IMR-90 (cell line): ENCODE measurements around the gene SYCN. TPM values are rescaled to one million over a fixed set of nuclear protein-coding genes. Genes with fewer than 3 reads are reported as not detected.

Experiments used
- ATAC-seq: fragments of 200-7000 bp; cut with Tn5 transposase; 2 replicates; pipeline ENCODE4 v1.9.1; 2020; ENCODE audit warnings: low read depth, mild to moderate bottlenecking, moderate library complexity
- BruUV-seq: library from RNA; stranded (reverse); fragments of 400-500 nt; replicated peaks from 2 replicates; lab custom pipeline; 2021; lab: Mats Ljungman, UMichigan
- CTCF ChIA-PET: fragments of 300-600 bp; formaldehyde crosslinking; extraction: SDS; loops from one replicate; lab custom pipeline; 2021; ENCODE audit warnings: antibody characterized with exemption; lab: Yijun Ruan, JAX
- POLR2A ChIA-PET: fragments of 300-600 bp; sonication (Branson Sonifier 250); formaldehyde crosslinking; loops from one replicate; lab custom pipeline; 2022; ENCODE audit warnings: antibody characterized with exemption; ENCODE audit not compliant: unreplicated experiment; lab: Charles Lee
- DNase-seq: peaks from one replicate; pipeline ENCODE4 v3.0.0; 2013
- H2AFZ ChIP-seq: replicated peaks from 2 replicates; pipeline ENCODE3; 2013; ENCODE audit warnings: low read length, mild to moderate bottlenecking; ENCODE audit not compliant: poor library complexity
- H2AK5ac ChIP-seq: 2 replicates; pipeline ENCODE4 v1.6.1; 2013; ENCODE audit warnings: low read depth, low read length, inconsistent platforms
- H2AK9ac ChIP-seq: replicated peaks from 2 replicates; pipeline ENCODE3; 2013; ENCODE audit warnings: mild to moderate bottlenecking, low read depth, low read length, moderate library complexity; ENCODE audit not compliant: poor library complexity
- H2BK120ac ChIP-seq: 2 replicates; pipeline ENCODE4 v1.6.1; 2013; ENCODE audit warnings: low read depth, low read length, inconsistent platforms
- H2BK15ac ChIP-seq: 3 replicates; pipeline ENCODE4 v1.6.1; 2013; ENCODE audit warnings: low read depth, low read length, inconsistent platforms
- H2BK20ac ChIP-seq: 2 replicates; pipeline ENCODE4 v1.6.1; 2013; ENCODE audit warnings: low read depth, mild to moderate bottlenecking, inconsistent platforms, low read length, moderate library complexity
- H2BK5ac ChIP-seq: 2 replicates; pipeline ENCODE4 v1.6.1; 2013; ENCODE audit warnings: mild to moderate bottlenecking, low read depth, low read length, inconsistent platforms; ENCODE audit not compliant: poor library complexity, severe bottlenecking
- H3K14ac ChIP-seq: replicated peaks from 2 replicates; pipeline ENCODE4 v1.6.1; 2013; ENCODE audit warnings: low read depth, low read length, inconsistent platforms
- H3K18ac ChIP-seq: 2 replicates; pipeline ENCODE4 v1.6.1; 2013; ENCODE audit warnings: low read depth, low read length, control low read depth
- H3K23ac ChIP-seq: 2 replicates; pipeline ENCODE4 v1.6.1; 2013; ENCODE audit warnings: low read depth, low read length, inconsistent platforms
- H3K27ac ChIP-seq: 2 replicates; pipeline ENCODE4 v1.5.1; 2013; ENCODE audit warnings: mild to moderate bottlenecking, control low read depth, low read length; ENCODE audit not compliant: insufficient read depth
- H3K27me3 ChIP-seq: 2 replicates; pipeline ENCODE4 v1.6.1; 2013; ENCODE audit warnings: low read length; ENCODE audit not compliant: control insufficient read depth, insufficient read depth
- H3K36me3 ChIP-seq: 2 replicates; pipeline ENCODE4 v1.6.1; 2013; ENCODE audit warnings: low read length, mixed read lengths; ENCODE audit not compliant: control insufficient read depth, insufficient read depth
- H3K4ac ChIP-seq: 2 replicates; pipeline ENCODE4 v1.6.1; 2013; ENCODE audit warnings: low read depth, low read length, inconsistent platforms
- H3K4me1 ChIP-seq: 2 replicates; pipeline ENCODE4 v1.6.1; 2013; ENCODE audit warnings: low read length, mixed read lengths; ENCODE audit not compliant: control insufficient read depth, insufficient read depth
- H3K4me2 ChIP-seq: 2 replicates; pipeline ENCODE4 v1.6.1; 2013; ENCODE audit warnings: low read depth, mild to moderate bottlenecking, control low read depth, low read length, moderate library complexity
- H3K4me3 ChIP-seq: 2 replicates; pipeline ENCODE4 v1.5.1; 2013; ENCODE audit warnings: low read depth, mild to moderate bottlenecking, control low read depth, low read length, moderate library complexity; ENCODE audit not compliant: insufficient read depth
- H3K56ac ChIP-seq: 2 replicates; pipeline ENCODE4 v1.6.1; 2013; ENCODE audit warnings: low read length, inconsistent platforms; ENCODE audit not compliant: insufficient read depth; ENCODE audit errors: extremely low read depth
- H3K79me1 ChIP-seq, 2 experiments: 2 replicates each; pipeline ENCODE4 v1.6.1; 2013; ENCODE audit warnings: low read length in 2 of 2, inconsistent platforms in 1 of 2, low read depth in 1 of 2
- H3K9ac ChIP-seq: 2 replicates; pipeline ENCODE4 v1.6.1; 2013; ENCODE audit warnings: low read depth, low read length, control low read depth
- H3K9me1 ChIP-seq: 2 replicates; pipeline ENCODE4 v1.6.1; 2013; ENCODE audit warnings: low read length, inconsistent platforms; ENCODE audit not compliant: insufficient read depth
- H3K9me3 ChIP-seq: 2 replicates; pipeline ENCODE4 v1.6.1; 2013; ENCODE audit warnings: low read length; ENCODE audit not compliant: control insufficient read depth, insufficient read depth
- H4K20me1 ChIP-seq: 2 replicates; pipeline ENCODE4 v1.6.1; 2013; ENCODE audit warnings: low read length, inconsistent platforms; ENCODE audit not compliant: insufficient read depth
- H4K5ac ChIP-seq: 2 replicates; pipeline ENCODE4 v1.6.1; 2013; ENCODE audit warnings: mild to moderate bottlenecking, low read depth, low read length, control low read depth
- H4K8ac ChIP-seq, 2 experiments: 2 replicates each; pipeline ENCODE4 v1.6.1; 2013; ENCODE audit warnings: low read depth in 2 of 2, low read length in 2 of 2, control low read depth in 1 of 2, inconsistent platforms in 1 of 2
- H4K91ac ChIP-seq: 2 replicates; pipeline ENCODE4 v1.6.1; 2013; ENCODE audit warnings: low read depth, low read length, inconsistent platforms; ENCODE audit not compliant: insufficient read depth
- BHLHE40 ChIP-seq: fragments of 150-350 bp; IDR thresholded peaks from 2 replicates; pipeline ENCODE4 v1.6.1; 2016; ENCODE audit warnings: mild to moderate bottlenecking, low read depth, low read length
- CEBPB ChIP-seq: IDR thresholded peaks from 2 replicates; pipeline ENCODE4 v1.6.1; 2012; ENCODE audit warnings: low read depth, low read length, improper control_type of control experiment
- CHD1 ChIP-seq: IDR thresholded peaks from 2 replicates; pipeline ENCODE4 v1.6.1; 2012; ENCODE audit warnings: low read depth, low read length, improper control_type of control experiment
- FOS ChIP-seq: fragments of 150-350 bp; IDR thresholded peaks from 2 replicates; pipeline ENCODE4 v1.6.1; 2016; ENCODE audit warnings: low read depth, low read length
- MAZ ChIP-seq: IDR thresholded peaks from 2 replicates; pipeline ENCODE4 v1.6.1; 2012; ENCODE audit warnings: low read depth, mild to moderate bottlenecking, low read length, improper control_type of control experiment, moderate library complexity, borderline replicate concordance
- MXI1 ChIP-seq: IDR thresholded peaks from 2 replicates; pipeline ENCODE4 v1.6.1; 2012; ENCODE audit warnings: low read depth, mild to moderate bottlenecking, low read length, moderate library complexity, borderline replicate concordance
- NFE2L2 ChIP-seq: fragments of 150-350 bp; IDR thresholded peaks from 2 replicates; pipeline ENCODE4 v1.6.1; 2016; ENCODE audit warnings: low read depth, mild to moderate bottlenecking, low read length
- POLR2A ChIP-seq: IDR thresholded peaks from 2 replicates; pipeline ENCODE4 v1.6.1; 2012; ENCODE audit warnings: mild to moderate bottlenecking, low read depth, low read length
- RAD21 ChIP-seq: IDR thresholded peaks from 2 replicates; pipeline ENCODE4 v1.6.1; 2012; ENCODE audit warnings: low read length, improper control_type of control experiment
- RCOR1 ChIP-seq: IDR thresholded peaks from 2 replicates; pipeline ENCODE4 v1.6.1; 2012; ENCODE audit warnings: mild to moderate bottlenecking, low read length, improper control_type of control experiment; ENCODE audit not compliant: insufficient replicate concordance
- RFX5 ChIP-seq: IDR thresholded peaks from 2 replicates; pipeline ENCODE4 v1.8.0; 2012; ENCODE audit warnings: low read depth, mild to moderate bottlenecking, low read length, moderate library complexity
- SMC3 ChIP-seq: fragments of 150-350 bp; IDR thresholded peaks from 2 replicates; pipeline ENCODE4 v1.6.1; 2016; ENCODE audit warnings: low read depth, mild to moderate bottlenecking, antibody characterized with exemption, low read length, moderate library complexity
- WGBS, 2 experiments: methylation state at CpG; one replicate each; pipeline versions ENCODE4 v1.1.5 to v1.1.7; 2013; ENCODE audit warnings: missing lambda C conversion rate in 2 of 2; ENCODE audit not compliant: insufficient read length in 1 of 2; ENCODE audit errors: extremely low coverage in 2 of 2; 5-methylcytosine and 5-hydroxymethylcytosine counted together
- dilution Hi-C: fragments of 300-500 bp; cut with HindIII; formaldehyde crosslinking; loops from one replicate; pipeline ENCODE4 v1.14.3; 2018; ENCODE audit warnings: low sequenced_read_pairs; ENCODE audit not compliant: unreplicated experiment
- in situ Hi-C: fragments of 300-500 bp; cut with MboI; formaldehyde crosslinking; loops from 3 replicates; pipeline ENCODE4 v1.14.3; 2019; ENCODE audit warnings: low sequenced_read_pairs, inconsistent platforms, mixed read lengths
- intact Hi-C: fragments of 100-400 bp; cut with micrococcal nuclease; formaldehyde crosslinking; loops from 2 replicates; pipeline ENCODE4 v1.10.0; 2022
- polyA plus RNA-seq, 3 experiments: library from polyadenylated mRNA; depleted of rRNA; stranded (reverse); fragments of >200 nt; gene quantifications; 2 replicates each; pipeline ENCODE4 v1.2.3, GENCODE V29; 2012; ENCODE audit warnings: low replicate concordance in 1 of 3
- total RNA-seq: library from RNA; depleted of rRNA; stranded (reverse); fragments of >200 nt; gene quantifications from 2 replicates; pipeline ENCODE4 v1.2.3, GENCODE V29; 2012
- TF ChIP-seq, protein P1 (sequence below): fragments of 150-350 bp; IDR thresholded peaks from 2 replicates; pipeline ENCODE4 v1.6.1; 2016; ENCODE audit warnings: low read depth, mild to moderate bottlenecking, low read length, moderate library complexity, borderline replicate concordance
- TF ChIP-seq, protein P2 (sequence below): fragments of 150-350 bp; IDR thresholded peaks from 2 replicates; pipeline ENCODE4 v1.6.1; 2017; ENCODE audit warnings: mild to moderate bottlenecking, antibody characterized with exemption, low read length, low read depth

The SYCN gene
- total and polyA plus RNA-seq, 2 of the 4 experiments (the other 2 are of a cell fraction): not detected

DNA sequence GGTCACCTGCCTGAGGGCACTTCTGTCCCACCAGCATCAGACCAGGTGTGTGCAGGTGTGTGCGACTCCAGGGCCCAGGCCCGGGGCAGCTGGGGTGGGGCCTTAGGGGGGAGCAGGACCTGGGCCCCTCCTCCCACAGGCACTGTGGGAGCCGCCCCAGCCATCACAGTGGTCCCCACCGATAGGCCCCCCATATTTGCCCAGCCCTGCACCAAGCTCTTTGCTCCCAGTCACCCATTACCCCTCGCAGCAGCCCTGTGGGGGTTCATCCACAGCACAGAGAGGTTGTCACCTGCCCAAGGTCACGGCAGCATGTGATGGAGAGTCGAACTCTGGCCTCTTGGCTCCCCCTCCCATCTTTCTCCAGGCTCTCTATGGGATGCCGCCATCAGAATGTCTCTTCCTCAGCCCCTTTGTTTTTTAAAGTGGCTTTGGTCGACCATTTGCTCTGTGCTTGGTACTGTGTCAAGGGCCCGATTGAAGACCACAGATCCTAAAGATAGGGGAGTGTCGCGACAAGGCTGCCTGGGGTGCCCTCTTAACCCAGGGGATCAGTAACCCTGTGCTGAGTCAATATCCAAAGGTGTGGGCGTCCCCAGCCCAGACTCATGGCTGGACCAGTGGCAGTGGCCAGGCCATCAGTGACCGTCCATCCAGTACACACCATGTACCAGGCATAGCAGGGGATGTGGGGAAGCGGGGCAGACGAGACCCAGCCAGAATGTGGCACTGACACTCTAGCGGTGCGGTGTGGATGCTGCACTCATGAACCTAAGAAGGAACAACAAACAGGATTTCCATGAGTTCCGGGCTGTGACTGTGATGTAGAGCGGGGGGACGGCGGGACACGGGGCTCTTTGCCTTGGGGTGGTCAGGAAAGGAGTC lies 35.6 kb downstream of the SYCN start:
- Histone ChIP-seq H3K36me3 (peaks cover 26% of the 10 kb centered on the region), H2AFZ (no peak overlapping the region), H3K4me3 (no peak overlapping the region), H3K4me2 (no peak overlapping the region), H4K5ac (no peak overlapping the region), H3K27me3 (no peaks in the 10 kb centered on the region), H2AK5ac (no peak overlapping the region), H2BK20ac (no peak overlapping the region), H2BK5ac (no peak overlapping the region), H2BK15ac (no peak overlapping the region), H3K18ac (no peak overlapping the region), H3K4ac (no peak overlapping the region), H3K23ac (no peak overlapping the region), H4K91ac (no peak overlapping the region), H3K9me1 (peaks cover 6% of the 10 kb centered on the region; the same call in 1 of the 2 replicates), H2BK120ac (no peak overlapping the region), H3K56ac (no peak overlapping the region), H3K27ac (no peak overlapping the region), H3K14ac (no peak overlapping the region), H3K4me1 (no peaks in the 10 kb centered on the region), H3K9ac (no peak overlapping the region), H4K20me1 (peaks cover 21% of the 10 kb centered on the region), H4K8ac (no peak overlapping the region), H3K9me3 (no peaks in the 10 kb centered on the region), H2AK9ac (peak overlapping the region; percentile 76), H3K79me1 (peaks cover 6 to 37% of the 10 kb centered on the region in 2 experiments)
- no TSS peak for BruUV-seq
- ATAC-seq (no peak), DNase-seq (no peak)
- intact Hi-C loops: no loop called here
- dilution Hi-C loops: no loop called here
- ChIA-PET POLR2A (interaction anchor here (0.6 kb wide), 1 partner anchor 8 kb away, joined by 3 read pairs; no protein-coding TSS in a partner anchor), CTCF (no interaction called here)
- WGBS, 2 experiments: 91% methylated on average over 6 of the region's 23 CpGs; no CpG with 5 or more reads in 1 of the 2 experiments
- in situ Hi-C loops: no loop called here
- TF ChIP-seq CHD1 (no peak), MXI1 (no peak), RAD21 (no peak), FOS (no peak), SMC3 (no peak), RCOR1 (no peak), CEBPB (no peak), NFE2L2 (no peak), RFX5 (no peak), POLR2A (no peak), BHLHE40 (no peak), MAZ (no peak)
- TF ChIP-seq, protein P1, sequence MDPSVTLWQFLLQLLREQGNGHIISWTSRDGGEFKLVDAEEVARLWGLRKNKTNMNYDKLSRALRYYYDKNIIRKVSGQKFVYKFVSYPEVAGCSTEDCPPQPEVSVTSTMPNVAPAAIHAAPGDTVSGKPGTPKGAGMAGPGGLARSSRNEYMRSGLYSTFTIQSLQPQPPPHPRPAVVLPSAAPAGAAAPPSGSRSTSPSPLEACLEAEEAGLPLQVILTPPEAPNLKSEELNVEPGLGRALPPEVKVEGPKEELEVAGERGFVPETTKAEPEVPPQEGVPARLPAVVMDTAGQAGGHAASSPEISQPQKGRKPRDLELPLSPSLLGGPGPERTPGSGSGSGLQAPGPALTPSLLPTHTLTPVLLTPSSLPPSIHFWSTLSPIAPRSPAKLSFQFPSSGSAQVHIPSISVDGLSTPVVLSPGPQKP: no peak
- TF ChIP-seq, protein P2, sequence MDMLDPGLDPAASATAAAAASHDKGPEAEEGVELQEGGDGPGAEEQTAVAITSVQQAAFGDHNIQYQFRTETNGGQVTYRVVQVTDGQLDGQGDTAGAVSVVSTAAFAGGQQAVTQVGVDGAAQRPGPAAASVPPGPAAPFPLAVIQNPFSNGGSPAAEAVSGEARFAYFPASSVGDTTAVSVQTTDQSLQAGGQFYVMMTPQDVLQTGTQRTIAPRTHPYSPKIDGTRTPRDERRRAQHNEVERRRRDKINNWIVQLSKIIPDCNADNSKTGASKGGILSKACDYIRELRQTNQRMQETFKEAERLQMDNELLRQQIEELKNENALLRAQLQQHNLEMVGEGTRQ: no peak
